ENCODE results near the gene SUFU. TPM values are rescaled to one million over a fixed set of nuclear protein-coding genes. Genes with fewer than 3 reads are reported as not detected.
"Not testable (repeated sequence)": the region's sequence is repeated elsewhere in the genome, so short reads cannot be mapped to it uniquely, and the experiment has no call there.

Gene SUFU
- polyA plus RNA-seq, 4 donors: 26.7 to 32.0 (median 28.0) TPM

DNA sequence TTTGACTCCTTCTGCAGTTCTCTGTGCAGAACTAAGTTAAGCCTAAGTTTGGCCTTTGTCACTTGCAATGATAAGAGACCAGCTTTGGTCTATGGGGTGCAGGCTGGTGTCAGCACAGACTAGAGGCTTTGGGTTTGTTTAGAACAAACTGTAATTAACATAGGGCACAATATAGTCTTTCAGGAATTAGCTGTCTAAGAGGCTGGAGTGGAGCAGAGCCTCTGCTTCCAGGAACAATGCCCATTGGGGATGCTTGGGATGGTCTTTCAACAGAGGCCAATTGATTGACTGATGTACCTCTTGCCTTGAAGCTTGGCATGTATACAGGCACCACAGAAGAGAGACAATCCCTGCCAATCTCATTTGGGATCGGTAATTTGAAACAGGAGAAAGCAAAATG lies 4.7 kb downstream of the SUFU start:
- no peak for DNase-seq (ENCODE audit: low read depth in 4 of 4, low spot score in 2 of 4)

DNA sequence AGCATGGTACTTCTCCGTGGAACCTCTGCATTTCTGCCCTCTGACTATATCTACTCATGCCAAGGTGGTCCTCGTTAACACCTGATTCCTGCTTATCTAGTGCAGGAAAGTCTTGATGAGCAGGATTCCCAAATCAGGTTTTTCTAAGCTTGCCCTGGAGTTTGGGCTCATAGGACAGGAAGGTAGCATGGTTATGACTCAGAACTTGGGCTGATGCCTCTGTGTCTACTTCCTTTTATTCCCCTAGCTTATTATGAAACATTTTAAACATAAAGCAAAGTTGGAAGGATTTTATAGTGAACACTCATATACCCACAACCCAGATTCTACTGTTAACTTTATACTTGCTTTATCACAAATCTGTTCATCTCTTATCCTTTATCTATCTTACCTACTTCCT lies 5.6 kb downstream of the SUFU start:
- DNase-seq (ENCODE audit: low read depth in 4 of 4, low spot score in 2 of 4): no peak

- no peak for DNase-seq (ENCODE audit: low read depth in 4 of 4, low spot score in 2 of 4)
These were observed 8.0 kb downstream of the SUFU start for GRCh38 chr10:102511583-102512274.

GRCh38 chr10:102514487-102515311 lies 10.9 kb downstream of the SUFU start:
- DNase-seq (ENCODE audit: low read depth in 4 of 4, low spot score in 2 of 4): no peak

- DNase-seq (ENCODE audit: low read depth in 4 of 4, low spot score in 2 of 4): no peak
These were observed 12.0 kb downstream of the SUFU start for GRCh38 chr10:102515724-102516123.

DNA sequence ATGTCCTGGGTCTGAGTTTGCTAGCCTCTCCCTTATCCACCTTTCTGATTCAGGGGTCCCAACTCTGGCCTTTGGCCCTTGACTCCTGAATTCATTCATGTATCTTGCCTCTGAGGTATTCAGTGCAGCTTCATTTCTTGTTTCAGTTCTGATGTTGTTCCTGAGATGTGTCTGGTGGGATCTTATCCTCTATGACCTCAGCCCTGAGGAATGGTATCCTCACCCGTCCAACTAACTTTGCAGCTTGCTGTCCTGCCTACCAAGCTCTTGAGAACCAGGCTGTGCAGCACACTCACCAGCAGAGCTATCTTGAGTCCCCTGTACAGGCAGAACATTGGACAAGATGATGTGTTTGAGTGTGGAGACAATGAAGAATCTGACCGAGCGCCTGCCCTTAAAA lies 13.8 kb downstream of the SUFU start:
- no peak for DNase-seq (ENCODE audit: low read depth in 4 of 4, low spot score in 2 of 4)

GRCh38 chr10:102519246-102519825 lies 15.6 kb downstream of the SUFU start:
- no peak for DNase-seq (ENCODE audit: low read depth in 4 of 4, low spot score in 2 of 4)

DNA sequence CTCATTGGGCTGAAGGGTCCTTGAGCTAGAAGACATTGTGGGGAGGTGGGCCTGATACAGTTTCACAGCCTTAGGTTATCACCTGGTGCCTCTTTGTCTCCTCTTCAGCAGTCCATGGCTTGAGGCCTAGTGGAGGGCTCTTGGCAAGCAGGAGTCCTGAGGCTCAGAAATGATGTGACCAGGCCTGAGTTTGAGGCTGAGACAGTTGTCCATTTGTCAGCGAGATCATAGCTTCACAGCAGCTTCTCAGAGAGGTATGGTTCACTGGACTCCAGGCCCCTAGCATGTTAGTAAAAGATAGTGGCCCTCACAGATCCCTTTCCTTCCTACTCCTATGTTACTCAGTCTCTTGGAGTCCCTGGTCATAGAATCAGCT lies 19.1 kb downstream of the SUFU start:
- DNase-seq (ENCODE audit: low read depth in 4 of 4, low spot score in 2 of 4): no peak

- no peak for DNase-seq (ENCODE audit: low read depth in 4 of 4, low spot score in 2 of 4)
These were observed 19.7 kb downstream of the SUFU start for GRCh38 chr10:102523250-102524029.

- no peak for DNase-seq (ENCODE audit: low read depth in 4 of 4, low spot score in 2 of 4)
These were observed 21.0 kb downstream of the SUFU start for GRCh38 chr10:102524746-102525145.

GRCh38 chr10:102527546-102527945 lies 23.8 kb downstream of the SUFU start:
- DNase-seq (ENCODE audit: low read depth in 4 of 4, low spot score in 2 of 4): no peak

DNA sequence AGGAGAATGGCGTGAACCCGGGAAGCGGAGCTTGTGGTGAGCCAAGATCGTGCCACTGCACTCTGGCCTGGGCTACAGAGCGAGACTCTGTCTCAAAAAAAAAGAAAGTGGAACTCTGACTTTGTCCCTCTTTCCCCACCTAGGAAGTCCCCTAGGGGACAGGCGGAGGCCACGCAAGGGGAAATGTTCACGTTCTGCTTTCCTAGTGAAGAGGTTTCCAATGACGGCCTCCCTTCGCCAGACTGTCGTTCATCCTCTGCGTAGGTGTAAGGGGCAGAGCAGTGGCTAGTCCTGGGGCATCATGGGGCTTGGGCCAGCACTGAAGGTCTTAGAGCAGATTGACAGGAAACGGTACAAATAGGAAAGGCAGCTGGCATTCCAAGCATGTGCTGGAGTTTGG lies 30.6 kb downstream of the SUFU start:
- DNase-seq (ENCODE audit: low read depth in 4 of 4, low spot score in 2 of 4): no peak

DNA sequence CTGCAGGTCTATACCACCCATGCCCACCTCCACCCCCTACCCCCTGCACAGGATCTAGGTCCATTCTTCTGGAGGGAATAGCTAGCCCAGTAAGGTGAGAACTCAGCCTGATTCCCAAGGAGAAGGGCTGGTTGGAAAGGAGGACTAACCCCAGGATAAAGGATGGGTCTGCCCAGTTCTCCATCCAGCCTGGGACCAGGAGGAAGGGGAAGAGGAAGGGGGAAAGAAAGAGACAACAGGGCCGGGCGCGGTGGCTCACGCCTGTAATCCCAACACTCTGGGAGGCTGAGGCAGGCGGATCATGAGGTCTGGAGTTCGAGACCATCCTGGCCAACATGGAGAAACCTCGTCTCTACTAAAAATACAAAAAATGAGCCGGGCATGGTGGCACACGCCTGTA lies 31.2 kb downstream of the SUFU start:
- DNase-seq (ENCODE audit: low read depth in 4 of 4, low spot score in 2 of 4): not testable (repeated sequence)

- DNase-seq (ENCODE audit: low read depth in 4 of 4, low spot score in 2 of 4): no peak
These were observed 31.8 kb downstream of the SUFU start for GRCh38 chr10:102535481-102536147.

GRCh38 chr10:102537367-102537766 lies 33.6 kb downstream of the SUFU start:
- DNase-seq (ENCODE audit: low read depth in 4 of 4, low spot score in 2 of 4): no peak

DNA sequence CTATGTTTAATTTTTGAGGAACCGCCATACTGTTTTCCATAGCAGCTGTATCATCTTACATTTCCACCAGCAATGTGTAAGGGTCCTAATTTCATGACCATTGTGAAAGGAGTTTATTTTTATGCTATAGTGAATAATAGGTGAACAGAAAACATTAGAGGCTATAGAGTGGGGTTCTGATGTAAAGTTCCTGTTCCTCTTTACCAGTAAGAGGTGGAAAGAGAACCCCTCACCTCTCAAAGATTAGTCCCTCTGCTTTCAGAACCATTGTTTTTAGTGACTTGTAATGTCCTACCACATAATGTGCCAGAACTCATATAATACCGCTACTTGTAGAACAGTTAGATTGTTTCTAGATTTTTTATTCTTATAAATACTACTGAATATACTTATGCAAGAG lies 34.2 kb downstream of the SUFU start:
- DNase-seq (ENCODE audit: low read depth in 4 of 4, low spot score in 2 of 4): no peak

DNA sequence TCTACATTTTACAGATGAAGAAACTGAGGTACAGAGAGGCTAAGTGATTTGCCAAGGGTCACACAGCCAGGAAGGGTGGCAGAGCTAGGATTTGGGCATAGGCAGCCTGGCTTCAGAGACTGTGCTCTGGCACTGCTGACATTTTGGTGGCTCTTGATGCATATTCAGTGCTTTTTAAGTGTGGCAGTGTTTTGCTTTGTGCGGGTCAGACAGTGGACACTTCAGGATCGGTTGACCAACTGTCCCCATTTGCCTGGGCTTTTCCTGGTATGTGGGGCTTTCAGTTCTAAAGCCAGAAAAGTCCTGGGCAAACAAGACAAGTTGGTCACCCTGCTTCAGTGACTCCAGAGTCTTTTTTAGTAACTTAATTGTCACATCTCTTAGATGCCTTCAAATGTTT lies 35.0 kb downstream of the SUFU start:
- no peak for DNase-seq (ENCODE audit: low read depth in 4 of 4, low spot score in 2 of 4)

DNA sequence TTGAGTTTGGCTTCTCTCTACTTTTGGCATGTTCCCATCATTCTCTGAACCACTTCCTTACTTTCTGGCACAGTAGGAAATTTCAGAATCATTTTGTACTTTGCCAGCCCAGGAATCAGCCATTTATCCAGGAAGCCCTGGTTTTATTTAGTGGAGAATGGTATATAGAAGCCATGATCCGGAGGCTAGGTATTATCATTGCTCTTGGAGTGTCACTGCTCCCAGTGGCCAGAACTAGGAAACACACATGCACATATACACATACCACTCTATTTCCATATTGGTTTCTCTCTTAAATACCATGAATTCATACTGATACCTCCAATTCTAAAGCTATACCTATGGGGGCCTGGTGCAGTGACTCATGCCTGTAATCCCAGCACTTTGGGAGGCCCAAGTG lies 36.3 kb downstream of the SUFU start:
- DNase-seq (ENCODE audit: low read depth in 4 of 4, low spot score in 2 of 4): no peak

DNA sequence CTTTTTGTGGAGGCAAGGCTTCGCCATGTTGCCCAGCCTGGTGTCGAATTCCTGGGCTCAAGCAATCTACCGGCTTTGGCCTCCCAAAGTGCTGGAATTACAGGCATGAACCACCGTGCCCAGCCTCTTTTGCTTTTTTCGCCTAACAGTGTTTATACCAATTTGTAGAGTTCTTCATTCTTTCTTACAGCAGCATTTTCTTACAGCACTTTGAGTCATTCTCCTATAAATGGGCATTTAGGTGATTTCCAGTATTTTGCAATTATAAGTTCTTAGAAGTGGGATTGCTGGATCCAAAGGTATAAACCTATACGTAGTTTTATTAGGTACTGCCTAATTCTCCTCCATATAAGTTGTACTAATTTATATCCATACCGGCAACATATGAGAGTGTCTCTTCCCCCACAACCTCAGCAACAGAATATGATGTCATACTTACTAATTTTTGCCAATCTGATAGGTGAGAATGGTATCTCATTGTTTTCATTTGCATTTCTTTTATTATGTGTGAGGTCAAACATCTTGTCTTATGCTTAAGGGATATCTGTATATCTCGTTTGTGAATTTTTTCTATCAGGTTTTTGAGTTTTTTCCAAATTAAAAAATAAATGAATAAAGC lies 39.1 kb downstream of the SUFU start:
- DNase-seq (ENCODE audit: low read depth in 4 of 4, low spot score in 2 of 4): no peak

- DNase-seq (ENCODE audit: low read depth in 4 of 4, low spot score in 2 of 4): no peak
These were observed 41.6 kb downstream of the SUFU start for GRCh38 chr10:102545265-102545871.
